IMR-90 (cell line): ENCODE results near the gene EAF2. TPM values are rescaled to one million over a fixed set of nuclear protein-coding genes. Genes with fewer than 3 reads are reported as not detected.

Experiments
- ATAC-seq: fragments of 200-7000 bp; cut with Tn5 transposase; 2 replicates; pipeline ENCODE4 v1.9.1; 2020; ENCODE audit warnings: low read depth, mild to moderate bottlenecking, moderate library complexity
- BruUV-seq: library from RNA; stranded (reverse); fragments of 400-500 nt; replicated peaks from 2 replicates; lab custom pipeline; 2021; lab: Mats Ljungman, UMichigan
- CTCF ChIA-PET: fragments of 300-600 bp; formaldehyde crosslinking; extraction: SDS; loops from one replicate; lab custom pipeline; 2021; ENCODE audit warnings: antibody characterized with exemption; lab: Yijun Ruan, JAX
- POLR2A ChIA-PET: fragments of 300-600 bp; sonication (Branson Sonifier 250); formaldehyde crosslinking; loops from one replicate; lab custom pipeline; 2022; ENCODE audit warnings: antibody characterized with exemption; ENCODE audit not compliant: unreplicated experiment; lab: Charles Lee
- DNase-seq: peaks from one replicate; pipeline ENCODE4 v3.0.0; 2013
- H2AFZ ChIP-seq: replicated peaks from 2 replicates; pipeline ENCODE3; 2013; ENCODE audit warnings: low read length, mild to moderate bottlenecking; ENCODE audit not compliant: poor library complexity
- H2AK5ac ChIP-seq: 2 replicates; pipeline ENCODE4 v1.6.1; 2013; ENCODE audit warnings: low read depth, low read length, inconsistent platforms
- H2AK9ac ChIP-seq: replicated peaks from 2 replicates; pipeline ENCODE3; 2013; ENCODE audit warnings: mild to moderate bottlenecking, low read depth, low read length, moderate library complexity; ENCODE audit not compliant: poor library complexity
- H2BK120ac ChIP-seq: 2 replicates; pipeline ENCODE4 v1.6.1; 2013; ENCODE audit warnings: low read depth, low read length, inconsistent platforms
- H2BK15ac ChIP-seq: 3 replicates; pipeline ENCODE4 v1.6.1; 2013; ENCODE audit warnings: low read depth, low read length, inconsistent platforms
- H2BK20ac ChIP-seq: 2 replicates; pipeline ENCODE4 v1.6.1; 2013; ENCODE audit warnings: low read depth, mild to moderate bottlenecking, inconsistent platforms, low read length, moderate library complexity
- H2BK5ac ChIP-seq: 2 replicates; pipeline ENCODE4 v1.6.1; 2013; ENCODE audit warnings: mild to moderate bottlenecking, low read depth, low read length, inconsistent platforms; ENCODE audit not compliant: poor library complexity, severe bottlenecking
- H3K14ac ChIP-seq: replicated peaks from 2 replicates; pipeline ENCODE4 v1.6.1; 2013; ENCODE audit warnings: low read depth, low read length, inconsistent platforms
- H3K18ac ChIP-seq: 2 replicates; pipeline ENCODE4 v1.6.1; 2013; ENCODE audit warnings: low read depth, low read length, control low read depth
- H3K23ac ChIP-seq: 2 replicates; pipeline ENCODE4 v1.6.1; 2013; ENCODE audit warnings: low read depth, low read length, inconsistent platforms
- H3K27ac ChIP-seq: 2 replicates; pipeline ENCODE4 v1.5.1; 2013; ENCODE audit warnings: mild to moderate bottlenecking, control low read depth, low read length; ENCODE audit not compliant: insufficient read depth
- H3K27me3 ChIP-seq: 2 replicates; pipeline ENCODE4 v1.6.1; 2013; ENCODE audit warnings: low read length; ENCODE audit not compliant: control insufficient read depth, insufficient read depth
- H3K36me3 ChIP-seq: 2 replicates; pipeline ENCODE4 v1.6.1; 2013; ENCODE audit warnings: low read length, mixed read lengths; ENCODE audit not compliant: control insufficient read depth, insufficient read depth
- H3K4ac ChIP-seq: 2 replicates; pipeline ENCODE4 v1.6.1; 2013; ENCODE audit warnings: low read depth, low read length, inconsistent platforms
- H3K4me1 ChIP-seq: 2 replicates; pipeline ENCODE4 v1.6.1; 2013; ENCODE audit warnings: low read length, mixed read lengths; ENCODE audit not compliant: control insufficient read depth, insufficient read depth
- H3K4me2 ChIP-seq: 2 replicates; pipeline ENCODE4 v1.6.1; 2013; ENCODE audit warnings: low read depth, mild to moderate bottlenecking, control low read depth, low read length, moderate library complexity
- H3K4me3 ChIP-seq: 2 replicates; pipeline ENCODE4 v1.5.1; 2013; ENCODE audit warnings: low read depth, mild to moderate bottlenecking, control low read depth, low read length, moderate library complexity; ENCODE audit not compliant: insufficient read depth
- H3K56ac ChIP-seq: 2 replicates; pipeline ENCODE4 v1.6.1; 2013; ENCODE audit warnings: low read length, inconsistent platforms; ENCODE audit not compliant: insufficient read depth; ENCODE audit errors: extremely low read depth
- H3K79me1 ChIP-seq, 2 experiments: 2 replicates each; pipeline ENCODE4 v1.6.1; 2013; ENCODE audit warnings: low read length in 2 of 2, inconsistent platforms in 1 of 2, low read depth in 1 of 2
- H3K9ac ChIP-seq: 2 replicates; pipeline ENCODE4 v1.6.1; 2013; ENCODE audit warnings: low read depth, low read length, control low read depth
- H3K9me1 ChIP-seq: 2 replicates; pipeline ENCODE4 v1.6.1; 2013; ENCODE audit warnings: low read length, inconsistent platforms; ENCODE audit not compliant: insufficient read depth
- H3K9me3 ChIP-seq: 2 replicates; pipeline ENCODE4 v1.6.1; 2013; ENCODE audit warnings: low read length; ENCODE audit not compliant: control insufficient read depth, insufficient read depth
- H4K20me1 ChIP-seq: 2 replicates; pipeline ENCODE4 v1.6.1; 2013; ENCODE audit warnings: low read length, inconsistent platforms; ENCODE audit not compliant: insufficient read depth
- H4K5ac ChIP-seq: 2 replicates; pipeline ENCODE4 v1.6.1; 2013; ENCODE audit warnings: mild to moderate bottlenecking, low read depth, low read length, control low read depth
- H4K8ac ChIP-seq, 2 experiments: 2 replicates each; pipeline ENCODE4 v1.6.1; 2013; ENCODE audit warnings: low read depth in 2 of 2, low read length in 2 of 2, control low read depth in 1 of 2, inconsistent platforms in 1 of 2
- H4K91ac ChIP-seq: 2 replicates; pipeline ENCODE4 v1.6.1; 2013; ENCODE audit warnings: low read depth, low read length, inconsistent platforms; ENCODE audit not compliant: insufficient read depth
- BHLHE40 ChIP-seq: fragments of 150-350 bp; IDR thresholded peaks from 2 replicates; pipeline ENCODE4 v1.6.1; 2016; ENCODE audit warnings: mild to moderate bottlenecking, low read depth, low read length
- CEBPB ChIP-seq: IDR thresholded peaks from 2 replicates; pipeline ENCODE4 v1.6.1; 2012; ENCODE audit warnings: low read depth, low read length, improper control_type of control experiment
- CHD1 ChIP-seq: IDR thresholded peaks from 2 replicates; pipeline ENCODE4 v1.6.1; 2012; ENCODE audit warnings: low read depth, low read length, improper control_type of control experiment
- CTCF ChIP-seq: conservative IDR thresholded peaks from 2 replicates; pipeline ENCODE4 v1.5.1; 2012; ENCODE audit warnings: mild to moderate bottlenecking, low read depth, low read length, improper control_type of control experiment
- ELK1 ChIP-seq: fragments of 150-350 bp; IDR thresholded peaks from 2 replicates; pipeline ENCODE4 v1.6.1; 2016; ENCODE audit warnings: low read depth, mild to moderate bottlenecking, low read length, moderate library complexity, borderline replicate concordance
- FOS ChIP-seq: fragments of 150-350 bp; IDR thresholded peaks from 2 replicates; pipeline ENCODE4 v1.6.1; 2016; ENCODE audit warnings: low read depth, low read length
- MAFK ChIP-seq: IDR thresholded peaks from 2 replicates; pipeline ENCODE4 v1.6.1; 2012; ENCODE audit warnings: low read depth, low read length, improper control_type of control experiment
- MAZ ChIP-seq: IDR thresholded peaks from 2 replicates; pipeline ENCODE4 v1.6.1; 2012; ENCODE audit warnings: low read depth, mild to moderate bottlenecking, low read length, improper control_type of control experiment, moderate library complexity, borderline replicate concordance
- MXI1 ChIP-seq: IDR thresholded peaks from 2 replicates; pipeline ENCODE4 v1.6.1; 2012; ENCODE audit warnings: low read depth, mild to moderate bottlenecking, low read length, moderate library complexity, borderline replicate concordance
- NFE2L2 ChIP-seq: fragments of 150-350 bp; IDR thresholded peaks from 2 replicates; pipeline ENCODE4 v1.6.1; 2016; ENCODE audit warnings: low read depth, mild to moderate bottlenecking, low read length
- POLR2A ChIP-seq: IDR thresholded peaks from 2 replicates; pipeline ENCODE4 v1.6.1; 2012; ENCODE audit warnings: mild to moderate bottlenecking, low read depth, low read length
- RAD21 ChIP-seq: IDR thresholded peaks from 2 replicates; pipeline ENCODE4 v1.6.1; 2012; ENCODE audit warnings: low read length, improper control_type of control experiment
- RCOR1 ChIP-seq: IDR thresholded peaks from 2 replicates; pipeline ENCODE4 v1.6.1; 2012; ENCODE audit warnings: mild to moderate bottlenecking, low read length, improper control_type of control experiment; ENCODE audit not compliant: insufficient replicate concordance
- RFX5 ChIP-seq: IDR thresholded peaks from 2 replicates; pipeline ENCODE4 v1.8.0; 2012; ENCODE audit warnings: low read depth, mild to moderate bottlenecking, low read length, moderate library complexity
- SMC3 ChIP-seq: fragments of 150-350 bp; IDR thresholded peaks from 2 replicates; pipeline ENCODE4 v1.6.1; 2016; ENCODE audit warnings: low read depth, mild to moderate bottlenecking, antibody characterized with exemption, low read length, moderate library complexity
- WGBS, 2 experiments: methylation state at CpG; one replicate each; pipeline versions ENCODE4 v1.1.5 to v1.1.7; 2013; ENCODE audit warnings: missing lambda C conversion rate in 2 of 2; ENCODE audit not compliant: insufficient read length in 1 of 2; ENCODE audit errors: extremely low coverage in 2 of 2; 5-methylcytosine and 5-hydroxymethylcytosine counted together
- dilution Hi-C: fragments of 300-500 bp; cut with HindIII; formaldehyde crosslinking; loops from one replicate; pipeline ENCODE4 v1.14.3; 2018; ENCODE audit warnings: low sequenced_read_pairs; ENCODE audit not compliant: unreplicated experiment
- in situ Hi-C: fragments of 300-500 bp; cut with MboI; formaldehyde crosslinking; loops from 3 replicates; pipeline ENCODE4 v1.14.3; 2019; ENCODE audit warnings: low sequenced_read_pairs, inconsistent platforms, mixed read lengths
- intact Hi-C: fragments of 100-400 bp; cut with micrococcal nuclease; formaldehyde crosslinking; loops from 2 replicates; pipeline ENCODE4 v1.10.0; 2022
- polyA plus RNA-seq, 3 experiments: library from polyadenylated mRNA; depleted of rRNA; stranded (reverse); fragments of >200 nt; gene quantifications; 2 replicates each; pipeline ENCODE4 v1.2.3, GENCODE V29; 2012; ENCODE audit warnings: low replicate concordance in 1 of 3
- total RNA-seq: library from RNA; depleted of rRNA; stranded (reverse); fragments of >200 nt; gene quantifications from 2 replicates; pipeline ENCODE4 v1.2.3, GENCODE V29; 2012
- TF ChIP-seq, protein P1 (sequence below): fragments of 150-350 bp; IDR thresholded peaks from 2 replicates; pipeline ENCODE4 v1.6.1; 2017; ENCODE audit warnings: mild to moderate bottlenecking, antibody characterized with exemption, low read length, low read depth

Gene EAF2
- total and polyA plus RNA-seq, 2 of the 4 experiments (the other 2 are of a cell fraction), result 2.2 to 2.3 TPM

GRCh38 chr3:121852256-121852655, 17.2 kb downstream of the EAF2 start:
- Histone ChIP-seq H2BK5ac (no peak overlapping the region), H4K8ac (no peak overlapping the region), H2AFZ (no peak overlapping the region), H3K4me3 (no peak overlapping the region), H3K9me1 (no peaks in the 10 kb centered on the region), H3K4me1 (no peaks in the 10 kb centered on the region), H4K91ac (no peak overlapping the region), H2BK20ac (no peak overlapping the region), H3K23ac (no peak overlapping the region), H3K9me3 (no peaks in the 10 kb centered on the region), H2BK15ac (no peak overlapping the region), H4K5ac (no peak overlapping the region), H3K79me1 (no peaks in the 10 kb centered on the region), H3K4me2 (no peak overlapping the region), H3K56ac (no peak overlapping the region), H2AK9ac (no peak overlapping the region), H3K18ac (no peak overlapping the region), H3K27ac (no peak overlapping the region), H3K9ac (no peak overlapping the region), H3K27me3 (no peaks in the 10 kb centered on the region), H3K36me3 (no peaks in the 10 kb centered on the region), H3K14ac (no peak overlapping the region), H2BK120ac (no peak overlapping the region), H3K4ac (no peak overlapping the region), H4K20me1 (no peaks in the 10 kb centered on the region), H2AK5ac (no peak overlapping the region)
- dilution Hi-C loops, result no loop called here
- POLR2A ChIA-PET, result no interaction called here
- in situ Hi-C loops, result no loop called here
- TF ChIP-seq RCOR1 (no peak), NFE2L2 (no peak), CHD1 (no peak), POLR2A (no peak), RFX5 (no peak), RAD21 (no peak), CTCF (no peak), ELK1 (no peak), FOS (no peak), MAFK (no peak), CEBPB (no peak), SMC3 (no peak), BHLHE40 (no peak), MAZ (no peak), MXI1 (no peak)
- TF ChIP-seq, protein P1, sequence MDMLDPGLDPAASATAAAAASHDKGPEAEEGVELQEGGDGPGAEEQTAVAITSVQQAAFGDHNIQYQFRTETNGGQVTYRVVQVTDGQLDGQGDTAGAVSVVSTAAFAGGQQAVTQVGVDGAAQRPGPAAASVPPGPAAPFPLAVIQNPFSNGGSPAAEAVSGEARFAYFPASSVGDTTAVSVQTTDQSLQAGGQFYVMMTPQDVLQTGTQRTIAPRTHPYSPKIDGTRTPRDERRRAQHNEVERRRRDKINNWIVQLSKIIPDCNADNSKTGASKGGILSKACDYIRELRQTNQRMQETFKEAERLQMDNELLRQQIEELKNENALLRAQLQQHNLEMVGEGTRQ, result no peak
- CTCF ChIA-PET, result no interaction called here
- intact Hi-C loops, result no loop called here
- DNase-seq, result no peak
- BruUV-seq, result no TSS peak
- WGBS, 2 experiments, result no CpG with 5 or more reads among the region's 2 CpGs
- no peak for ATAC-seq
